ENCODE data around the gene C11orf54.

C11orf54 gene

DNA sequence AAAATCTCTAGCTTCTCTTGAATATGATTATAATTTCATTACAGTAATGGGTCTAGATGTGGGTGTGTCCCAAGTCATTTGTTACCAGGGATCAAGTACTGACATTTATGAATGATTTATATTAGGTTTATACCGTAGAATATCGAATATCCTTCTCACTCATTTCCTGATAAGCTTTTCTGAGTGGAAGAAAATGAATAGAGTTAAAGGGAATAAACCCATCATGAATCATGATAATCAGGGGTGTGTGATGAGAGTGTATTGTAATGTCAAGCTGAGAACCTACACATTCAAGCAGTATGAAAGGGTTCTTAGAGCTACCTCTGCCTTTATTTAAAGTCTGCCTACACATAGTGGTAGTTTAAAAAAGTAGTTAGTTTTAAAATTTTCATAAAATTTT is 59.9 kb downstream of the C11orf54 start:
- no peak for DNase-seq
- TF ChIP-seq GATA1 (IDR thresholded peaks at IDR 0.05; ENCODE audit: low read depth, low read length): no peak
- TF ChIP-seq POLR2A (IDR thresholded peaks at IDR 0.05; ENCODE audit: low read length): no peak

DNA sequence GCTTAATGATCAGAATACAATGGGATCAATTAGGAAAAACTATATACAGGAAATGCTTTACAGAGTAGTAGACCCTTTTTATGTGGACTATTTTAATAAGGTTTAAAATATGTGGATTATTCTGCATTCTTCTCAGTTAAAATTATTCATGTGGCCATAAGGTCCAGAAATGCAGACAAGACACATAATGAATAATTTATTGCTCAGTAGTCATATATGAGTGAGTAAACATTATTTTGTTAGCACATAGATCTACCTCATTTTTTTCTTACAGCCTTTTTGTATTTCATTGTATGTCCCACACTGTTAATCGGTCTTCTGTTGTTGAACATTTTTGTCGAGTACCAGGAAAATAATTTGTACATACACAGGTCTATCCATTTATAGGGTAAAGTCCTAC is 63.4 kb downstream of the C11orf54 start:
- TF ChIP-seq GATA1 (IDR thresholded peaks at IDR 0.05; ENCODE audit: low read depth, low read length) (no peak), POLR2A (IDR thresholded peaks at IDR 0.05; ENCODE audit: low read length) (no peak)
- DNase-seq: no peak

DNA sequence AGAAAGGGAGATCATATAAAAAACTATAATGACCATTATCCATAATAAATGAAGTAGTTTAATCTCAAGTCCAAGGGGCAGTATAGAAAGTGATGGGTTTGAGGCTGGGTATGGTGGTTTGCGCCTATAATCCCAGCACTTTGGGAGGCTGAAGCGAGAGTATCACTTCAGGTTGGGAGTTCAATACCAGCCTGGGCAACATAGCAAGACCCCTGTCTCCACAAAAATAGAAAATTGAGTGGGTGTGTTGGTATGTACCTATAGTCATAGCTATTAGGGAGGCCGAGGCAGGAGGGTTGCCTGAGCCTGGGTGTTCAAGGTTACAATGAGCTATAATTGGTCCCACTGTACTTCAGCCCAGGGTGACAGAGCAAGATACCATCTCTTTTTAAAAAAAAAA is 66.5 kb downstream of the C11orf54 start:
- TF ChIP-seq POLR2A (IDR thresholded peaks at IDR 0.05; ENCODE audit: low read length) (no peak), GATA1 (IDR thresholded peaks at IDR 0.05; ENCODE audit: low read depth, low read length) (no peak)
- no peak for DNase-seq

DNA sequence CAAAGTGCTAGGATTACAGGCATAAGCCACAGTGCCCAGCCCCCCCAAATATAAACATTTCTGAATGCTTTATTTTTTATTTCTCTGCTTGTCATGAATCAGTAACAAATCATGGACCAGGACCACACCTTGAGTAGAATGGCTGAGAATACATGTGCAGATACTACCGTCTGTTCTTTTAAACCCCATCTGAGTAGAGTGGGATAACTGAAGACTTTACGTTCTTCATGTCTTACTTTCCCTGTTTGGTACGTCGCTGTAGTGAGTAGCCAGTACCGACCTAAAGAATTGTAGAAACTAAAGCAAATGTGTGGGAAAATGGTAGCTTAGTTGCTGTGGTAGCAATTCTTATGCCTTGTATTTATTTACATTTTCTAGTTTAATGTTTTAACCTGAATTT is 72.5 kb downstream of the C11orf54 start:
- DNase-seq: no peak
- no peak for TF ChIP-seq GATA1 (IDR thresholded peaks at IDR 0.05; ENCODE audit: low read depth, low read length)
- no peak for TF ChIP-seq POLR2A (IDR thresholded peaks at IDR 0.05; ENCODE audit: low read length)

Data from erythroblast (primary cell).